Measurements from ENCODE around the gene FBXO7.

Gene FBXO7

DNA sequence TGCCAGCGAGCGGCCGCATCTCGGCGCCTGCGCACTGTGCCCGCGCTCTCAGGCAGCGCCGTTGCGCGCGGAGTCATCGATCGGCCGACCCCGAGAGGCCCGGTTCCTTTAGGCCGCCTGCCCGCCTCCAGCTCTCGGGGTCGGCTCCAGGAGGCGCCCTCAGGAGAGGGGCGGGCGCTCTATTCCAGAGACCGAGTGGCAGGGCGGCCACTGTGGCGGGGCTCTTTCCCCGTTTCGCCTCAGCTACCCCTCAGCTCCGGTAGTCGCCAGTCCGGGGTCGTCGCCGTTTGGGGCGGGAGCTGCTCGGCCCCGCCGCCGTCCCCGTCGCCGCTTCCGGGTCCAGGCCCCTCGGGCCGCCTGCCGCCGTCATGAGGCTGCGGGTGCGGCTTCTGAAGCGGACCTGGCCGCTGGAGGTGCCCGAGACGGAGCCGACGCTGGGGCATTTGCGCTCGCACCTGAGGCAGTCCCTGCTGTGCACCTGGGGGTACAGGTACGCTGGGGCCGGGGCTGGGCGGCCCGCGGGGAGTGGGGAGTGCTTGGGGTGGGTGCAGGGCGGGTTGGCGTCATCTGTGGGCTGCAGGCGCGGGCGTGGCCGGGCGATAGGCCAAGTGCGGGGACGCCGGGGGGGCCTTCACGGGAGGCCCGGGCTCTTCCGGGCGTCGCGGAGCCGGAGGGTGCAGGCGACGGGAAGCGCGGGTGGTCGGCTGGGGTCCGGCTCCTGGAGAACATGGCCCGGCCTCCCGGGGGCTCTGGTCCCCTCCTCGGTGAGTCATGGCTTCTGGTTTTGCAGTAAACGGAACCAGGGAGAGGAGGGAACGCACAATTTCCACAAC lies at the start of gene FBXO7:
Gene FBXO7 (plus strand): TSS at position 177 of the 833 bp plus-strand sequence. CDS start 192 bp downstream, at position 369.
- H3K27ac Mint-ChIP-seq: peak within 1 kb of the TSS; percentile 96
- peaks cover 17% of the 10 kb centered on the region for H3K4me1 Mint-ChIP-seq
- ATAC-seq: peak; percentile 93
- H3K27me3 Mint-ChIP-seq: no peaks in the 10 kb centered on the region
- H3K9me3 Mint-ChIP-seq: no peaks in the 10 kb centered on the region
- DNase-seq: peak; percentile 85 to 88
- H3K4me3 Mint-ChIP-seq: peak within 1 kb of the TSS; percentile 94

DNA sequence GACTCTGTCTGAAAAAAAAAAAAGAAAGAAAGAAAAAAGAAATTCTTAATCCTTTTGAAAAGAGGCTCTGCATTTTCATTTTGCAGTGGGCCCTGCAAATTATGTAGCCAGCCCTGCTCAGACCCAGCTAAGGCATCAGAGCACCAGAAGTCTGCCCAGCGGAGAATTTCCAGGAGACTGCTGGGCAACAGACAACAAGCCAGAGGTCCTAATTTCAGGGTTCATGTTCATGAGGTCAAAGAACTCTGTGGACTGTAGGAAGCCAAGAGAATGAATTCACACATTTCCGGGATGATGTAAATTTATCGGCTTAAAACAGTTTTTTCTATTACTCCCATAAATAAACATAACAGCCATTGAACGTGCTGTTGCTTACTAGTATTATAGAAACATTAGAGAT lies 47.7 kb upstream of the FBXO7 start:
- no peaks in the 10 kb centered on the region for H3K4me1 Mint-ChIP-seq
- ATAC-seq (no peak), DNase-seq (no peak)
- H3K27ac Mint-ChIP-seq: no peak overlapping the region
- H3K27me3 Mint-ChIP-seq: peaks cover 44% of the 10 kb centered on the region
- no peaks in the 10 kb centered on the region for H3K9me3 Mint-ChIP-seq
- no peak overlapping the region for H3K4me3 Mint-ChIP-seq

DNA sequence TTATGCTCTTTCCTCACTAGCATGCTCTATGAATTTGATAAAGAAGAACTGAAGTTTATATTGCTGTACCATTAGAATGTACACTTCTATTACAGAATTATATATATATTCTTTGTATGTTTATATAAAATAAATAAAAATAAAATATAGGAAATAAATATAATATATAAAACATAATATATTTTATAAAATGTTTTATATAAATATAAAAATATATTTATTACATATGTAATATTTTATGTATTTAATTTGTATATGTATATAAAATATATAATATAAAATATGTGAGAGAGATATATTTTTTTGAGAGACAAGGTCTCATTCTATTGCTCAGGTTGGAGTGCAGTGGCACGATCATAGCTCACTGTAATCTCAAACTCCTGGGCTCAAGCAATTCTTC lies 44.3 kb upstream of the FBXO7 start:
- Mint-ChIP-seq H3K4me1 (no peaks in the 10 kb centered on the region), H3K4me3 (no peak overlapping the region), H3K9me3 (no peaks in the 10 kb centered on the region), H3K27me3 (peaks cover 29% of the 10 kb centered on the region), H3K27ac (no peak overlapping the region)
- ATAC-seq: no peak
- DNase-seq: no peak

DNA sequence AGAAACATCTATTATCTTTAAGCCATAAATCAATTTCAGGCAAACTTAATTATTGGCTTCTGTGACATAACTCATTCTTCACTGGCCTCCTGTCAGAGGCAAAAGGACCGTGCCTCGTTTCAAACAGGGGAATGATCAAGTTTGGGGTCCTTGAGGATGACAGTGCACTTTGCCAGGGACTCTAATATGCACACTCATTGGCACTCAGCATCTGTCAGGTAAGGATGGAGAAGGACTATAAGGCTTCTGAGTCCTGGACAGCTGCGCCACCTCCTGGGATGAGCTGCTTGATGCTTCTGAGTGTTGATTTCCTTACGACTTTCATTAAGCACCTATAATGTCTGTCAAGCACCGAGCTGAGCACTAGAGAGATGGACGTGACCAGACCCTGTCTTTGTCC lies 30.5 kb upstream of the FBXO7 start:
- DNase-seq (no peak), ATAC-seq (no peak)
- no peak overlapping the region for H3K27ac Mint-ChIP-seq
- no peaks in the 10 kb centered on the region for H3K9me3 Mint-ChIP-seq
- no peaks in the 10 kb centered on the region for H3K27me3 Mint-ChIP-seq
- H3K4me1 Mint-ChIP-seq: no peaks in the 10 kb centered on the region
- H3K4me3 Mint-ChIP-seq: no peak overlapping the region

DNA sequence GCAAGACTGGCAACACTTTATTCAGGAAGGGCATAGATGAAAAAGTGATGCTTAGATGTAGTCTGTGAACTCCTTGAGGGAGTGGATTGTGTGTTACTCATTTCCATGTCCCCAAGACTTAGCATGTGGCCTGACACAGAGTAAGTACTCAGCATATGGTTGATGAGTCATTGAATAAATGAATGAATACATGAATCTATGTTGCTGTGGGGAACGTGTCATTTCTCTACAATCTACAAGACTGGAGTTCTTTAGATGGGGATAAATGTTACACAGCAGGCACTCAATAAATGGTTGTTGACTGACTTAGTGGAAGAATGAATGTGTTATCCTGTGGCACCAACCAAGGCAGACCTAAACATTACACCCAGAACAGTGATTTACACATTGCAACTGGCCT lies 28.3 kb upstream of the FBXO7 start:
- DNase-seq (no peak), ATAC-seq (peak; percentile 58)
- no peaks in the 10 kb centered on the region for H3K4me1 Mint-ChIP-seq
- H3K4me3 Mint-ChIP-seq: no peak overlapping the region
- no peaks in the 10 kb centered on the region for H3K9me3 Mint-ChIP-seq
- H3K27ac Mint-ChIP-seq: no peak overlapping the region
- H3K27me3 Mint-ChIP-seq: no peaks in the 10 kb centered on the region

DNA sequence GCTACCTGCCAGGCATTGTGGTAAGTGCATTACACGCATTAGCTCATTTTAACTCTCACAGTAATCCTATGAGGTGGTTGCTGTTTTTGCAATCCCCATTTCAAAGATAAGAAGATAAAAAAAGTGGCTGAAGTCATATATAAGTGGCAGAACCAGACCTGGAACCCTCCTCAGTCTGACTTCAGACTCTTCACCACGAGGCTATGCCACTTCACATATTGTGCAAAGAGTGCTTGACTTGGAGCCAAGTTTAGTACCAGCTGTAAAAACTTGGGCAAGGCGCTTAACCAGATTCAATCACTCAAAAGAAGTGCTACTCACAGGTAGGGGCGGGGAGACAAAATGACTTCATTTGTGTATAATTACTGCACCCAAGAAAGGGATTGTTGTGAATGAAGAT lies 25.6 kb upstream of the FBXO7 start:
- Mint-ChIP-seq H3K27me3 (peaks cover 14% of the 10 kb centered on the region), H3K9me3 (no peaks in the 10 kb centered on the region), H3K27ac (no peak overlapping the region), H3K4me3 (no peak overlapping the region), H3K4me1 (no peaks in the 10 kb centered on the region)
- DNase-seq (no peak), ATAC-seq (no peak)

DNA sequence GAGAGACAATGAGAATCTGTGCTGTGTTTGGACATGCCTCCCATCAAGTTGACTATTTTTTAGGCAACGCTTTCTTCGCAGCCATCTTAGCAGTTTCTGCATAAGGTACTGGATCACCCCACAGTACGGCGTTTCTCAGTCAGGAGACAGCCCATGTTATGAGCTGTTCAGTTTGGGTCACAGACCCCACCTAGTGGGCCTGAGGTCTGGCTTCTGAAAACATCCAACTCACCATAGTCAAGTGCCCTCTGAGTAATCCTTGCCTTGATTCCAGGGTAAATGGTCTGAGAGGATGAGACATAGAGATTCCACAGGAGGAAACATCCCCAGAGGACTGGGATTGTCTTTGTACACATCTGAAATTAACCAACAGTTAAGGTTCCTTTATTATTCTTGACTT lies 17.6 kb upstream of the FBXO7 start:
- Mint-ChIP-seq H3K4me3 (no peak overlapping the region), H3K27me3 (peaks cover 70% of the 10 kb centered on the region), H3K9me3 (no peaks in the 10 kb centered on the region), H3K27ac (no peak overlapping the region), H3K4me1 (peaks cover 7% of the 10 kb centered on the region)
- no peak for DNase-seq
- ATAC-seq: no peak

DNA sequence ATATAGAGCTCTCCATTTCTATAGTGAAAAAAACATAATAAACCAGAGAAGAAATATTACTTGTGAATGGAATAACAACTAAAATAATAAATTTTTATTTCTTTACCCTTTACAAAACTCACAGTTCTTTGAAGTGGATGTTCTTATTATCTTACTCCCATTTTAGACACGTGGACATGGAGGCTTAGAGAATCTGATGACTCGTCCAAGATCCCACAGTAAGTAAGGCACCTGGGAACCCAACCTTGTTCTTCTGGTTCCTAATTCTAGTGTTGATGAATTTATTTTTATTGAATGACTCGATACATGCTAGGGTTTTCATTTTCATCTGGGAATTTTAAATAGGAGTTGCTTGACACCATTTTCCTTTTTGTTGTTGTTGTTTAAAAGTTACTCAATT lies 12.2 kb upstream of the FBXO7 start:
- no peak for ATAC-seq
- no peak overlapping the region for H3K4me3 Mint-ChIP-seq
- DNase-seq: no peak
- H3K27ac Mint-ChIP-seq: no peak overlapping the region
- no peaks in the 10 kb centered on the region for H3K9me3 Mint-ChIP-seq
- peaks cover 61% of the 10 kb centered on the region for H3K27me3 Mint-ChIP-seq
- H3K4me1 Mint-ChIP-seq: no peaks in the 10 kb centered on the region

DNA sequence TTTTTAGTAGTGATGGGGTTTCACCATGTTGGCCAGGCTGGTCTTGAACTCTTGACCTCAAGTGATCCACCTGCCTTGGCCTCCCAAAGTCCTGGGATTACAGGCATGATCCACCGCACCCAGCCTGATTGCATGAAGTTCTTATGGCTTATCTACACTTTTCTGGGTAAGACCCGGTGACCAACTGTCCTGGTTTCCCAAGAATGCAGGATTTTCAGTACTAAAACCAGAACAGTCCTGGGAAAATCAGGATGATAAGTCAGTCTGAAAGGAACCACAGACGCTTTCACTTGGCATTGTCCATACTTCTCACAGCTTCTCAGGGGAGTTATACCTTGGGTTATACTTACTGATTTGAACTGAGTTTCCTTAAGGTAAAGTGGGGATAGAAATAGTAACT lies 8.9 kb upstream of the FBXO7 start:
- no peaks in the 10 kb centered on the region for H3K9me3 Mint-ChIP-seq
- H3K27me3 Mint-ChIP-seq: peaks cover 39% of the 10 kb centered on the region
- no peak overlapping the region for H3K27ac Mint-ChIP-seq
- ATAC-seq (no peak), DNase-seq (no peak)
- H3K4me3 Mint-ChIP-seq: no peak overlapping the region
- H3K4me1 Mint-ChIP-seq: no peaks in the 10 kb centered on the region

DNA sequence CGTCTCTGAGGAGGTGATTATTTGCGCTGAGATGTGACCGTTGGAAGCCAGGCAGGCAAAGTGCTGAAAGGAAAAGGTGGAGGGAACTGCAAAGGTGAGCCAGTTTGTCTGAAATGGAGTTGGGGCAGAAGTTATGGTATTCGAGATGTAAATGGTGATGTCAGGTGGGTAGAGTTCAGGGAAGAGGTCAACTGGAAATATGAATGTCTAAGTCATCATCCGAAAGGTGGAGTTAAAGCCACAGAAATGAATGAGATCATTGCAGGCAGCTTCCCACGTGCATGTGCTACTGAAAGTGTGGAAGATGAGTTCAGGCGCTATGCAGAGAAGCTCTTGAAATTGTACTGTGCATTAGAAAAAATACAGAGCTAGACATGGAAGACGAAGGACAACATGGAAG lies 8.1 kb upstream of the FBXO7 start:
- Mint-ChIP-seq H3K27ac (no peak overlapping the region), H3K9me3 (no peaks in the 10 kb centered on the region), H3K4me1 (no peaks in the 10 kb centered on the region), H3K27me3 (peaks cover 30% of the 10 kb centered on the region), H3K4me3 (no peak overlapping the region)
- no peak for ATAC-seq
- no peak for DNase-seq

DNA sequence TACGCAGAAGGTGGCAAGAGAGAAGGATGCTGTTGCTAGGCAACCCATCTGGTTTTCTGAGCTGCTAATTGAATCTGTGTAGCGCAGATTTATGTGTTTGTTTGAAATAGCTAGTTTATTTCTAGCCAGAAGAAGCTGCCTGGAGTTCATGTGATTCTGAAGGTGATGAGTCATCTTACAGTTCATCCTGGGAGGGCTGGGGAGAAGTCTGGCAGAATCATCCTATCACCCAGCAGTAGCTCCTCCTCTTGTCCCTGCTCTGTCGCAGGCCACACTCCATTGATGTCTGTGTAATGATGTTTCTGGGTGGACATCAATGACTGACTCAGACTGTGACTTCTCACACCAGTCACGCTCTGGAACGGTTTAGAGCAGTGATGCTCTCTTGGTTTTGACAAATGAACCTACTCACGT lies 4.8 kb upstream of the FBXO7 start:
- no peak overlapping the region for H3K4me3 Mint-ChIP-seq
- DNase-seq (no peak), ATAC-seq (no peak)
- H3K27me3 Mint-ChIP-seq: peaks cover 20% of the 10 kb centered on the region
- no peak overlapping the region for H3K27ac Mint-ChIP-seq
- no peaks in the 10 kb centered on the region for H3K9me3 Mint-ChIP-seq
- peaks cover 9% of the 10 kb centered on the region for H3K4me1 Mint-ChIP-seq

DNA sequence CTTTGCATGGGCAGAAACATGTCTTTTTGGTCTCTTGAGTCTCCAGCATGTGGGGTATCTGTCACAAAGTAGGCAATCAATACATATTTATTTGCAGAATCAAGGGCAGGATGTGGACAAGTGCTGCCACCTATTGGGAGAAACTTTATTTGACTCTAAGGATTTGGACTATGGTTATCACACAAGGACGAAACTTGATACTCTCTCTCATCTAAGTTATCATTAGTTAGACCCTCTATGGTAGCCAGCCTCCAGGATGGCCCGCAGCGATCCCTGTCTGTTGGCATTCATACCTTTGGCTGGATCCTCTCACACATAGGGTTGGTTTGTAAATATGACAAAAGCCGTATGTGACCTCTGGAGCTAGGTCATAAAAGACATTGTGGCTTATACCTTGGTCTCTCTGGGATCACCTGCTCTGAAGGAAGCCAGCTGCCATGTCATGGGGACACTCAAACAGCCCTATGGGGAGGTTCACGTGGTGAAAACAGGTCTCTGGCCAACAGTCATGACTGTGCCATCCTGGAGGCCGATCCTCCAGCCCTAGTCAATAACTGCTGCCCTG lies 1.1 kb upstream of the FBXO7 start:
- peaks cover 13% of the 10 kb centered on the region for H3K4me1 Mint-ChIP-seq
- DNase-seq: peak; percentile 47 to 59
- H3K27ac Mint-ChIP-seq: peak overlapping the region in 1 of 2 donors; percentile 96
- no peaks in the 10 kb centered on the region for H3K9me3 Mint-ChIP-seq
- no peaks in the 10 kb centered on the region for H3K27me3 Mint-ChIP-seq
- ATAC-seq: peak; percentile 43
- peak overlapping the region; percentile 92 to 94 for H3K4me3 Mint-ChIP-seq

DNA sequence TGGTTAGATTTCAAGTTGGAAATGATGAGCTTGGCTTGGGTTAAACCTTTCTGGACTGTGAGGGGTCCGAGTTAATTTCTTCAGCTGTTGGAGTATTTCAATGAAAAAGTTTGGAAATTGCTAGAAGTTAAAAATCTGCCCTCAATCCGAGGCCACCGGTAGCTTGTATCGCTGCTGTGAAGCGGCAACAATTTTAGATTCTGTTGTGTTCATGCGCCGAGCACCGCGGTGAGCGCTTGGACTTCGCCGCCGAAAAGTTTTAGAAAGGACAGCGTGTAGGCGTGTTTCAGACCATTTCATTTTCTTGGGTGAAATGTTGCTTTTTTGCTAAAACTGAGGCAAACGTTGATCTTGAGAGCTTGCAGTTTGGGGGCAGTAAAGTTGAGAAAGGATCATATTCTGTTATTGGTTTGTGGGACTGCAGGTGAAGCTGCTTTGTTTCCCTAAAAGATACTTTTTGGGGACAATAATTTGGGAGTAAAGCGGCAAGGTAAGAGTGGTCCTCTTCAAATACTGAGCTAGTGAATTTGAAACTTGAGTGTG lies 928 bp downstream of the FBXO7 start:
- Mint-ChIP-seq H3K4me3 (peak overlapping the region; percentile 94), H3K27ac (peak overlapping the region; percentile 96), H3K9me3 (no peaks in the 10 kb centered on the region), H3K4me1 (peaks cover 24% of the 10 kb centered on the region), H3K27me3 (no peaks in the 10 kb centered on the region)
- DNase-seq (peak in 1 of 2 donors; percentile 31), ATAC-seq (no peak)

DNA sequence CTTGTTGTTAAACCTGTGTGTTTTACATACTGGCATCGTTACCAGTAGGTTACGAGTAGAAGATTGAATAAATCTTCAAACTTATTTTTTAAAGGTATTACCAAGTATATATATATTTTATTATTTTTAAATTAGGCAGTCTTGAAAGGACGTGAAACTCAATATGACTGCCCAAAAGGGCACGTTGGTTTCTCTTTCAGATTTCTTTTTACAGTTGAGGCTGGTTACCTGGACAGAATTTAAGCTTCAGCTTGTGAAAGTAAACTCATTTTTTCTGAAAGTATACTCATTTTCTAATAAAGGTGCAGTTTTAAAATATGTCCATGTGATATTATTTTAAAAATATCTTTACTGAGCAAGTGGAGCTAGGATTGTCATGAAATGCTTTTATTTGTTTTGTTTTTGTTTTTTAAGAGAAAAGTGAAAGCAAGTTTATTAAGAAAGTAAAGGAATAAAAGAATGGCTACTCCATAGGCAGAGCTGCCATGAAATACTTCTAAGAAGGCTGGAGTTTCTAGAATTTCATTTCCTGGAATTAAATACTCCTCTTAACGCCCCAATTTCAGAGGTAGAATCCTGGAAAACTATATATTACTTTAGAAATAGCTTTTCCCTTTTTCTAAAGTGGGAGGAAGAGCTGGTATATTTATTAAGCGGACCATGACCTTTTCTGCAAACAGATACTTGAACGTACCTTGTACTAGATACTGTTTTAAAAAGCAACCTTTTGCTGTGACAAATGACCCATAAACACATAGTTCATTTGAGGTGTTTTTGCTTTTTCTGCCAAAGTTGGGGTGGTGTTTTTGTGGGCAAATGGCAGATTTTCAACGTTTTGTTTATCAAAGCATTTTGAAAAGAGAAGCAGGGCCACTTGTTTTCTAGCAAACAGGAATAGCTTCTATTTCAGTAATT lies 1.9 kb downstream of the FBXO7 start:
- Mint-ChIP-seq H3K27me3 (no peaks in the 10 kb centered on the region), H3K4me3 (peak overlapping the region; percentile 94), H3K27ac (peak overlapping the region in 1 of 2 donors; percentile 96)

DNA sequence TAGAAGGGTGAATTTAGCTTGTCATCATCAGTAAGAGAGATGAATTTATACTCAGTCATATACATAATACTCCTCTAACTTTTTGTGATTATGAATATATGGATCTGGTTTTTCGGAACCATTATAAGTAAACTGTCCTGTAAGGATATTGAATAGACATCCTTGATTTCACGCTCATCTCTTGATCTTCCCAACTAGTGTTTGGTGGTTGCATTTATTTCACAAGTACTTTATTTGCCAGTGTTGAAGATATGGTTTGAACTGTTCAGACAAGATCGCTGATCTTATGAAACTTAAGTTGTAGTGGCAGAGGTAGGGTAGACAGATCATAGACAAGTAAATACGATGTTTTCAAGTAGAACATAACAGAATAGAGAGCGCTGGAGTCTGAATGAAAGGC lies 3.0 kb downstream of the FBXO7 start:
- ATAC-seq (no peak), DNase-seq (no peak)
- Mint-ChIP-seq H3K27me3 (no peaks in the 10 kb centered on the region), H3K4me1 (peaks cover 28% of the 10 kb centered on the region), H3K9me3 (no peaks in the 10 kb centered on the region), H3K4me3 (no peak overlapping the region), H3K27ac (no peak overlapping the region)

More for the DNA sequence above, 1.9 kb downstream of the FBXO7 start:
- no peak for ATAC-seq
- no peak for DNase-seq
- Mint-ChIP-seq H3K4me1 (peaks cover 28% of the 10 kb centered on the region), H3K9me3 (no peaks in the 10 kb centered on the region)

Measured in stimulated activated naive CD8-positive, alpha-beta T cell treated with anti-CD3 and anti-CD28 coated beads, Interleukin-15, amount 100 ng/mL, for 72 hours (primary cell).